SK-N-DZ (cell line): Measurements from ENCODE around the gene CUL1.

Source experiments
- DNase-seq: peaks from one replicate; pipeline ENCODE4 v3.0.0-alpha.2; 2015; ENCODE audit warnings: low spot score

Gene CUL1

DNA sequence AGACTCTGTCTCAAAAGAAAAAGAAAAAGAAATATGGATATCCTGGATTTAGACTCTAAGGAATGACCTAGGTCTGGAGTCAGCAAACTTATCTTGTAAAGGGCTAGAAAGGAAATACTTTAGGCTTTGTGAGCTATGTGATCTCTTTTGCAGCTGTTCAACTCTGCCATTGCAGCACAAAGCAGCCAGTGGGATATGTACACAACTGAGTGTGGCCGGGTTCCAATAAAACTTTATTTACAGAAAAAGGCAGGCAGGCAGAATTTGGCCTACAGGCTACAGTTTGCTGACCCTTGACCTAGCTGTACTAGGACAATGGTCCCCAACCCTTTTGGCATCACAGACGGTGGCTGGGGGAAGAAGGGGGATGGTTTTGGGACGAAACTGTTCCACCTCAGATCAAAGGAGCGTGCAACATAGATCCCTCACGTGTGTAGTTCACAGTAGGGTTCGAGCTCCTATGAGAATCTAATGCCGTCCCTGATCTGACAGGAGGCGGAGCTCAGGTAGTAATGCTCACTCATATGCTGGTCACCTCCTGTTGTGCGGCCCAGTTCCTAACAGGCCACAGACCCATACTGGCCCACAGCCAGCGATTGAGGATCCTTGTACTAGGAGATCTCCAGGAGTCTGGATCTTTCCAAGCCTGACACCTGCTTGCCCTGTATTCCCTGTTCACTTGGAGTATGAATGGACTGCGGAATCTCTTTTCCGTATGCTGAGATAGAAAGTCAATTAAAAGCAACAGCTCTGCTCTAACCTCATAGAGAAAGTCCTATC is 63.0 kb downstream of the CUL1 start:
- DNase-seq = no peak

DNA sequence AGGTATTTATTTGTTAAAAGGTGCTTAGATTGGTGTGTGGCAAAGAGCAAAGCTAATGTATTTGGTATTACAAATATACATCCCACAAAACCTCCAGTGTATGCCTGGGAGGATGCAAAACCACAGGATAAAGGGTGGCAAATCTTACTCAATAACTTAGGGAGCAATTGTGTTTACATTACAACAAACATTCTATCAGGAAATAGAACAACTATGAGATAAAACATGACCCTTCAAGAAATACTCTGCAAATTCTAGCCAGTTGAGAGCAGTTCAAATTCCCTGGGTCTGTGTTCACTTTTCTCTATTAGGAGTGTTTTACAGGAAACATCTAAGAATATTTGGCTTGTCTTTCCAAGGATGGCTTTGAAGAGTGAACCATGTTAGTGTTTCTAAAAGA is 64.9 kb downstream of the CUL1 start:
- no peak for DNase-seq

DNA sequence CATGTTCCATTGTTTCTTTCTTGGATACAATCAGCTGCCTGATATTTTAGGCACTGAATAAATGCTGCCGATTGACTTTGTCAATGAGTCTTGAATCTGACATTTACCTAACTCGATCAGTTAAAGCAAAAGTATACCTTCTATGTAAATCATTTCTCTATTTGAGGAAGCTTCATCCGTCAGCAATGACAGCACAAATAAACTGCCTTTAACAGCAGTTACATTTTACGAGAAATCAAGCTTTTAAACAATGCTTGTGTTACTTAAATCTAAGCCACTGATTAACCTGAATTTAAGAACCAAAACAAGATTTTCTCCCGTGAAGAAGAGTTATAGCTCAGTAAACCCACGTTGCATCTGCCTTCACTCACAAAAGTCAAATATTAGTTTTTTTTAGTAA is 71.3 kb downstream of the CUL1 start:
- DNase-seq = no peak

DNA sequence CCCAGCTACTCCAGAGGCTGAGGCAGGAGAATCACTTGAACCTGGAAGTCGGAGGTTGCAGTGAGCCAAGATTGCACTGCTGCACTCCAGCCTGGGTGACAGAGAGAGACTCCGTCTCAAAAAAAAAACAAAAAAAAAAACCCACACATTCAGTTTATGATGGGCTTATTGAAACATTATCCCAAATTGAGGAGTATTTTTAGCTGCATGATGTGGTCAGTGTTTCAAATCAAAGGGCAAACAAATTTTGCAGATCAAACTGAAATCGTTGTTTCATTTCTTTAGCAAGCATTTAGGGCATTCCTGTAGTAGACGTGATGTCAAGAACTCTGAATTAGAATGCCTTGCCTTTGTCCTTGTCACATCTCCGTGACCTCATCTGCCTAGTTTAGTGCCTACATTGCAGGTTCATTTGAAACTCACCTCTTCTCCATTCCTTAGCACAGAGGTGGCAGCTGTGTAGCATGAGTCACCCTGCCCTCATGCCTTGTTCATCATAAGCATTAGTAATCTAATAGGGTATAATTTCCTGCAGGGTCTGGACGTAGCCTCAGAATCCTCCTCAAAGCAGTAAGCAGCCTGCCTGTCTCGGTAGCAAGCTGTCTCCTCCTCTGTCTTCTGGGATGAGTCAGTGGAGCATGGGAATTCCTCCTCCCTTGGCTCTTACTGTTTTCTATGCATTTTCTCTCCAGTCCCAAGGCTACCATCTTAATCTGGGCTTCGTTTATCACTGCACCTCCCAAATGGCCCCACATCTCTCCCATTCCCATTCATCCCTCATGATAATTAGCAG is 73.8 kb downstream of the CUL1 start:
- DNase-seq = peak; percentile 23

DNA sequence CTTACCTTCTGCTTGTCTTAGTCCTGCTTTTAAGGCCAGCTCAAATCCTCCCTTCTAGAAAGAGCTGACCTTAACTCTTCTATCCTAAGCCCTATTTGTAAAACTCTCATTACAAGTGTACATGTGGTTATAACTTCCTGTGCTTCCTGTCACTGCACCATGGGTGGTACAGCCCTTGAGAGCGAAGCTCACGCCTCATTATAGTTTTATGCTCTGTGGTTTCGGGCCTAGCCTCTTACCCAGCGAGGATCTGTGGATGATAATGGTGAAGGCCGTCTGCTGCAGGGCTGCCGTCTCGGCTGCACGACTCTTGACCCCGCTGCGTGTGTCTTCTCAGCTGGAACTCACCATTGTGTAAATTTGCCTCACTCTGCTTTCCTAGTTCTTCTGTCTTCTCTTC is 74.6 kb downstream of the CUL1 start:
- no peak for DNase-seq

DNA sequence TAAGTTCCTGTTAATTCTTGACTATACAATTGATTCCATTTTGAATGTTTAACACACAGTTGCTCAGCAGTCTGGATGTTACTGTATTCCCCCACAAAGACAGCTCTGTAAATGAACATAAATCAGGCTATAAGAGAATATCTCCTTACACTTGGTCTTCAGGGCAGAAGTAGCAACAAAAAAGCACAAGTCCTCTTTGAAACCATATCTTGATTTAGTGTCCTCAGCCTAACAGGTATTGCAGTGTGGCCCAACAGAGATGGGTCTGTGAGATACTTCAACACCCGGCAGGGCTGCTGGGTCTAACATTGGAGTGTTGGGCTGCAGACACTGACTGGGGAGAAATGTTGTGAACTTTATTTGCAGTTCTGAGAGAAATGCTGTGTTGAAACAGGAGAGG is 75.8 kb downstream of the CUL1 start:
- DNase-seq = no peak

DNA sequence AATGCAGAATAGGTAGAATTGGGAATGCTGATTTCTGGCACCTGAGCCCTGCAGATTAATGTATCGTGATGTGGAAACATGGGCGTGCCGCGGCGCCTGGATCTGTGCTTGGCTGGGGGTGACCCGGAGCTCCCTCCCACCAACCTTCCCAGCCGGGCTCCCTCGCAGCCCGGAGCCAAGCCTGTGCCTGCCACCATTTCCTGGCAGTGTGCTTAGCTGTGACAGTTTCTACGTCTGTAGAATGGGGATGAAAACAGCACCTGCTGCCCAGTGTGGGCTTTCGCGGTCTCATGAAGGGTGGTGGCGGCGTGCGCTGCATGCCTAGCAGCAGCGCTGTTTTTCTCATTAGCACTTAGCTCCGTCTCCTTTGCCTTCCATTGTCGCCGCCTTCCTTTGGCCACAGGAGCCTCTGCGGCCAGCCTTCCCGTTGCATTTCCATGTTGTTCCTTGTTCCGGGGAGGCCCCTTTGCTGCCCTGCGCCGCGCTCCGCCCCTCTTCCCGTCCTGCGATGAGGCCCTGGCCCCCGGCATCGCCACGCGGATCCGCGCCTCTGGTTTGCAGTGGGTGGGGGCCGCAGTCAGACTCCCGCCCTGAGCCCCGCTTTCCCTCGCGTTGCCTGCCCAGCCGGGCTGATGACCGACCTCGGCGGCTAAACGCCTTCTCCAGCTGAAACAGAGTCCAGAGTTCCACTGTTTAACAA is 84.2 kb downstream of the CUL1 start:
- DNase-seq = no peak

DNA sequence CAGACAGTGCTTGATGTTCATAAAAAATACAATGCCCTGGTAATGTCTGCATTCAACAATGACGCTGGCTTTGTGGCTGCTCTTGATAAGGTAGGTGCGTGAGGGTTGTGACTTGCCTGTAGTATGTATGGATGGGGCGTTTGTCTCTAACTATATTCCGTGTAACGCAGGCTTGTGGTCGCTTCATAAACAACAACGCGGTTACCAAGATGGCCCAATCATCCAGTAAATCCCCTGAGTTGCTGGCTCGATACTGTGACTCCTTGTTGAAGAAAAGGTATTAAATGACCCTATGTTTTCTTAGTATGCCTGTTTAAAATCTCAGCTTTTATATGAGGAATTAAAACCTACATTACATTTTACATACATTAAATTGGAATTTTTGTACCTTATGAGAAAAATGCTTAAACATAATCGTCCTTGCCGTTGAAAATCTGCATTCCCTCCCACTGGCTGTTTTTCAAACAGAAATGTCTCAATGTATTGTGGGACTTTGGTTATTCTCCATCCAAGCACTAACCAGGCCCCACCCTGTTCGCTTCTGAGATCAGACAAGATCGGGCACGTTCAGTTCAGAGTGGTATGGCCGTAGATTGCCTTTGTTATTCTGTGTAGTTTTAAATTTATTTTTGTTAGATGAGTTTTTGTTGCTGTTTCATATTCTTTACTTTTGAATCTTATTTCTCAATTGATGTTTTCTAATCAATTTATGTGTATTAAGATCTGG is 85.3 kb downstream of the CUL1 start:
- no peak for DNase-seq

DNA sequence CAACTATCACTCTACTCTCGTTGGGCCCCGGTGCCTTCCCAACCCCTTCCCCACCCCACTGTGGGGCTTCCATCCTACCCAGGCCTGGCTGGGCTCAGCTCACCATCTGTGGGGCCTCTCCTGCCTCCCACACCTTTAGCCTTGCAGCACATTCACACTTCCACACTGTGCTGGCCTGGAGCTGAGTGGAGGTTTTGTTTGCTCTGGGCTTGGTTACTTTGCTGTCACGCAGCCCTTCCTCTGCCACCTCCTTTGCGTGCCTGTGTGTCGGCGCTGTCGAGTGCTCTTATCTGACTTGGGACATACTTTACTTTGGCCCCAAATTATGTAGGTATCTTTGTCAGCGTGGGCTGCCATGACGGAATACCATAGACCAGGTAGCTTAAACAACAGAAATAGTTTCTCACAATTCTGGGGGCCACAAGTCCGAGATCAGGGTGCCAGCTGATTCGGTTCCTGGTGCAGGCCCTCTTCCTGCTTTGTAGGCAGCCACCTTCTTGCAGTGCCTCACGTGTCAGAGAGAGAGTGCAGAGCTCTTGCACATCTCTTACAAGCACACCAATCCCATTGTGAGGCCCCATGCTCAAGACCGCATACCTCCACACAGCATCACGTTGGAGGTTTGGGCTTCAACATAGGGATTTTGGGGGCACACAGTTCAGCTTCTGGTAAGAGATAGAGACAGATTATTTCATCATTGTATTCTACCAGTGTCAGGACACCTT is 89.0 kb downstream of the CUL1 start:
- no peak for DNase-seq

DNA sequence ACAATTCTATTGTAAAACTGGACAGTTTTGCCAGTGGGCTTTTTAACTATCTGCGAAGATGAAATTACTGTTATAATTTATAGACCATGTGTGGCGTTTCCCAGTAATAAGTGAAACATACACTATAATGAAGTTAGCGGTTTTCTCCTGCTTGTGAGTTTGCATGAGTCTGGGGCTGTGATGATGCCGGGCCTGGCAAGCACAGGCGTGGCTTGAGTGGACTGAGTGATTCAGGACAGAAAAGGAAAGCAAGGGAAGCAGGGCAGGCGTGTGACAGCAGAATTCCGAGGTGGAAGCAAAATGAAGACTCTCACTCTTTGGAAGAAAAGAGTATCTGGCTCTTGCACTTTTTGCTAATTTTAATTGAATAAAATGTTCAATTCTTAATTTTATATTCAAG is 90.5 kb downstream of the CUL1 start:
- no peak for DNase-seq

DNA sequence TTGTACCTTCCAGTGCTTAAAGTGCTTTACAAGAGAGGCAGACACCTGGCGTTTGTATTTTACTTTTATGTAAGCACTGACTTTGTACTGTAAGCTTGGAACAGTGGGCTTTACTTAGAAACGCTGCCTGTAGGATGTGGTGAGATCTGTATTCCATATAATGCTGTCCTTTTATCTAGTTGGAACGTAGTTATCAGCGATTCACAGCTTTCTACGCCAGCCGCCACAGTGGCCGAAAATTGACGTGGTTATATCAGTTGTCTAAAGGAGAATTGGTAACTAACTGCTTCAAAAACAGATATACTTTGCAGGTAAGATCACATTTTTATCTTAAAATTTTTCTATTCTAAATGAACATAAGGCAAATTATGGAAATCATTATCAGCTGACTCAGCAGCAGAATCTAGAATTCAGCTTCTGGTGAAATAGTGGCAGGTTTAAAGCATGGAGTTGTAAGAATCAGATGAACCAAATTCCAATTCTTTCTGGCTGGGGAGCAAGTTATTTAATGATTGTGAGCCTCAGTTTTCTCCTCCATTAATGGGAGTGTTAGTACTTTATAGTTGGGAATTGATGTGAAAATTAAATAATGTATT is 91.5 kb downstream of the CUL1 start:
- DNase-seq = no peak

DNA sequence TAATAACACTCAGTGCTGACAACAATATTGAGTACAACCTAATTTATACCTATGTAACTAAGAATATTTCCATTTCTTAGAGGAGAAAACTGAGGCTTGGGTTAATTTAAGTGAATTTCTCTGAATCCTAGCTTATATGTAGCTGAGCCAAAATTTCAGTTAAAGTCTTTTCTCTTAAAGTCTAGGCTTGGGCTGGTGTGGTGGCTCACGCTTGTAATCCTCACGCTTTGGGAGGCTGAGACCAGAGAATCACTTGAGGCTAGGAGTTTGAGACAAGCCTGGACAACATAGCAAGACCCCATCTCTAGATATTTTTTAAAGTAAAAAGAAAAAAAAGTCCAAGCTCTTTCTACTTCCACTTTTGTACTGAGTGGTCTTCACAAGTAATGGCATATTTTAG is 92.1 kb downstream of the CUL1 start:
- DNase-seq = no peak

DNA sequence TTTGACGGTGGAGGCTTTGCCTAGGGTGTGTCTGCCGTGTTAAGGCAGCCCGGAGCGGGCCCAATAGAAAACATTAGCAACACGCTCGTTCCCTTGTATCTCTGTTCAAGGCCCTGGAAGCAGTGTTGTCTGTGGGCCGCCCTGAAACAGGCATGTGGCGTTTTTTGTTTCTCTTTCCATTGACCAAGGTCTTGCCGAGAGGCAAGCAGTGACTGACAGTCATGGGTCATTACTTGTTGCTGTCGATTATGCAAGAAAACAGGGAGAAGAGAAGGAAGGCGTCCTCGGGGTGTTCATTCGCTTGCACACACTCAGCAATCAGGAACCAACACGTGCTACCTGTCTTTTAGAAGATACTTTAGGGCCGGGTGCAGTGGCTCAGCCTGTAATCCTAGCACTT is 92.8 kb downstream of the CUL1 start:
- DNase-seq = no peak

DNA sequence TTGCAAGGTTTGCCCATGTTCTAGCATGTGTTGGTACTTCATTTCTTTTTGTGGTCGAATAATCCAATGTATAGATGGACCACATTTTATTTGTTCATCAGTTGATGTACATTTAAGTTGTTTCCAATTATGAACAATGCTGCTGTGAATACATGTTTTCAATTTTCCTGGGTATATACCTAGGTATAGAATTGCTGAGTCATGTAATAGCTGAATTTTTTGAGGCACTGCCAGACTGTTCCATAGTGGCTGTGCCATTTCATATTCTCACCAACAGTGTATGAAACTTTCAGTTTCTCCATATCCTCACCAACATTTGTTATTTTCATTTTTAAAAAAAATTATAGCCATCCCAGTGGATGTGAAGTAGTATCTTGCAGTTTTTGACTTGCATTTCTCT is 94.9 kb downstream of the CUL1 start:
- DNase-seq = no peak

DNA sequence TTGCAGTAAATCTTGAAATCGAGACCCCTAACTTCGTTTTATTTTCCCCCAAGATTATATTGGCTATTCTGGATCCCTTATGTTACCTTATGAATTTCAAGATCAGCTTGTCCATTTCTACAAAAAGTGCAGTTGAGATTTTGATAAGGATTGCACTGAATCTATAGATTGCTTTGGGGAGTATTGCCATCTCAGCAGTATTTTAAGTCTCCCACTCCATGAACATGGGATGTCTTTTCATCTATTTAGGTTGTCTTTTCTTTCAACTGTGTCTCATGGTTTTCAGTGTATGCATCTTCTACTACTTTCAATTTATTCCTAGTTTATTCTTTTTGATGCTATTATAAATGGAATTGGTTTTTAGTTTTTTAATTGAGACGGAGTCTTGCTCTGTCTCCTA is 95.8 kb downstream of the CUL1 start:
- no peak for DNase-seq

DNA sequence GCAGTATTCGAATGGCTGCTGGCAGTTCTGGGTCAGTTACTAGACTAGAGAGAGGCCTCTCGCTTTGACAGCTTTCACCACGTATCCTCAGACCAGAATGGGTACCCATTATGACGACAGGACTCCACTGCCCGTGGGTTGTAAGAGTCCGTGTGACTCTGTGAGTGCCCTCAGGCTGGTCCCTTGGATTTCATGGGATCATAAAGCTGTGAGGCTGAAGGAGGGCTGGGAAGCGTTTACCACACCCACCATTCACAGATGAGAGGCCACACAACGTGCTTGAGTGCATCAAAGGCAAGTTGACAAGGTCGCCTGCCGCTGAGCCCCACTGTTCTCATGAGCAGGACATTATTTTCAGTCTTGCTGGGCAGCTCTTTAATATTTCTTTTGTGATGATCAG is 98.1 kb downstream of the CUL1 start:
- no peak for DNase-seq

DNA sequence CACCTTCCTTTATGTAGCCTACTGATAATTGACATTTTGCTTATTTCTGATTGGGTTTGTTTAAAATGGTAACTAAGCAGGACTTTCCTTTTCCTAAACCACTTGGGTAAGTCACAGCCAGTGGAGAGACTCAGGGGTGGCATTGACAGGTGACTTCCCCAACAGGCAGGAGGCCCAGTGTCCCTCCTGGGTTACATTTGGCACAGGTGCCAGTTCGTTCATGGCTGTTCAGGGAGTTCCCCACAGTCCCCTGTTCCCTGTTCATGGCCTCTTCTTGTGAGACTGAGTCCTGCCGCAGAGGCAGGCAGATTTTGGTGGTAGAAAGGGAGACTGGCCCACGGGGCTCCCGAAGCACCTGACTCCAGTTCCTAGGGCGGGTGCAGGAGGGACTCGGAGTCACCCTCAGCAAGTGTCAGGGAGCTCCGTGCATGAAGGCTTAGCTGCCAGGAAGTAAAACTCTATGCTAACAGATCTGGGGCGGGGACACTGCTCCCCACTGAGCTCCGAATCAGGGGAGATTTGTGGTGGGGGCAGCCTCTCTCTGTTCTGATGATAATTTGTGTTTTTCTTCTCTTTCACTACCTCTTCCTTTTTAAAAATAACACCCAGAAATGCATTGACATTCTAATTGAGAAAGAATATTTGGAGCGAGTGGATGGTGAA is 101.3 kb downstream of the CUL1 start:
- no peak for DNase-seq

DNA sequence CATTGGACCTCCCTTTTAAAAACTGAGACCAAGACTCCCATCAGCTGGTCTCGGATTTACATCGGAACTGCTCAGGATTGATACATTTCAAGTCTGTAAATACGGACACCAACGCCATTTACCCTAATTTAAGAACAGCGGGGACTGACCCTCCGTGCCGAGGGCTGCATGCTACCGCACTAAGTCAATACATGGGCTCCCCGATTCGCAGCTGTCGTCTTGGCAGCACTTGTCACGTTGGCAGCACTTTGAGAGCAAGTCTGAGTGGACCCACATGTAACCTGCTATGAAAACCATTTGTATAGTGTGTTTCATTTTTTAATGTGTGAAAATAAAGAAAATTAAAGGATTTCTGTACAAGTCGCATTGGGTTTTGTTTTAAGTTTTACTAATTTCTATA is 102.0 kb downstream of the CUL1 start:
- DNase-seq = no peak

DNA sequence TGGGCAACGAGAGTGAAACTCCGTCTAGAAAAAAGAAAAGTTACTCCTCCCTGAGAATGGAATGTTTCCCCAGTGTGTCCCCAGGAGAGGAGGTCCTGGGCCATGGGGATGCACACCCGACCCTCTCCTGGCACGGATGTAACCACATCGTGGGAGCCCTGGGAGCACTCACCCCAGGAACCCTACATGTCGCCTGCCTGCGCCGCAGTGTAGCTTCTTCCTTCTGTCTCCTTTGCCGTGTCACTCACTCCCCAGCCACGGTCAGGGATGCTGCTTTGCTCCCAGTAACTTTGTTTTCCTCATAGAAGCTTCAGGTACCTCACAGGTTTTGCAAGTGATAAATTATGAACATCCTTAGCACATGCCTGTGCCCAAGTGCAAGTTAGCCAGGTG is 103.4 kb downstream of the CUL1 start:
- no peak for DNase-seq

DNA sequence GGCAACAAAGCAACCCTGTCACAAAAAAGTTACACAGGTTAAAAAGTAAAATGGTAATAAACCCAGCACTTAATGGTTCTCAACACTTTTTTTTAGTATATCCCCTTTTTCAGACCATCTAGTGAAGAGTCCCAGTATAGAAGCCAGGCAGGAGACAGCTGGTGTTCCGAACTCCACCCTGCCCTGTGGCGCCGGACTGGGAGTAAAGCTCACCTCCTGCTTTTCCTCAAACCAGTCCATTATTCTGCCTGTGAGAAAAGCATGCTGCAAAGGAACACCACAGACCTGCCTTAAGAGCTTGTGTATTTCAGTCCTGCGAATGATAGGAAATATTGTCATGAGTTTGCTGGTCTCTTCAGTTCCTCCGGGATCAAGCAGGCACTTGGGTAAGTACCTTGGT is 104.4 kb downstream of the CUL1 start:
- DNase-seq = no peak
